GM12892 (cell line): Measurements from ENCODE around the gene WASF2.

Experiments used
- POLR2A ChIP-seq: IDR thresholded peaks from 2 replicates; pipeline ENCODE4 v1.6.1; 2011; ENCODE audit warnings: low read depth, low read length, control low read depth
- POLR2AphosphoS5 ChIP-seq: IDR thresholded peaks from 2 replicates; pipeline ENCODE4 v1.6.1; 2011; ENCODE audit warnings: low read depth, low read length, control low read depth
- TAF1 ChIP-seq: IDR thresholded peaks from 2 replicates; pipeline ENCODE4 v1.6.1; 2011; ENCODE audit warnings: low read depth, mild to moderate bottlenecking, control low read depth, low read length, borderline replicate concordance

- no peak for TF ChIP-seq TAF1
- no peak for TF ChIP-seq POLR2A
- no peak for TF ChIP-seq POLR2AphosphoS5
These were observed 81.8 kb downstream of the WASF2 start for GRCh38 chr1:27408151-27408550.
